GM19351 (cell line): ENCODE results near the gene PDSS1.
A peak's percentile ranks its signal among the peaks of the same experiment; 100 is the strongest.
"Not testable (repeated sequence)": the region's sequence is repeated elsewhere in the genome, so short reads cannot be mapped to it uniquely, and the experiment has no call there.

Experiments used
- ATAC-seq: cut with Tn5 transposase; IDR thresholded peaks from one replicate; pipeline ENCODE4 v1.9.1; 2021; ENCODE audit warnings: mild to moderate bottlenecking, moderate library complexity; ENCODE audit not compliant: unreplicated experiment

Gene PDSS1

DNA sequence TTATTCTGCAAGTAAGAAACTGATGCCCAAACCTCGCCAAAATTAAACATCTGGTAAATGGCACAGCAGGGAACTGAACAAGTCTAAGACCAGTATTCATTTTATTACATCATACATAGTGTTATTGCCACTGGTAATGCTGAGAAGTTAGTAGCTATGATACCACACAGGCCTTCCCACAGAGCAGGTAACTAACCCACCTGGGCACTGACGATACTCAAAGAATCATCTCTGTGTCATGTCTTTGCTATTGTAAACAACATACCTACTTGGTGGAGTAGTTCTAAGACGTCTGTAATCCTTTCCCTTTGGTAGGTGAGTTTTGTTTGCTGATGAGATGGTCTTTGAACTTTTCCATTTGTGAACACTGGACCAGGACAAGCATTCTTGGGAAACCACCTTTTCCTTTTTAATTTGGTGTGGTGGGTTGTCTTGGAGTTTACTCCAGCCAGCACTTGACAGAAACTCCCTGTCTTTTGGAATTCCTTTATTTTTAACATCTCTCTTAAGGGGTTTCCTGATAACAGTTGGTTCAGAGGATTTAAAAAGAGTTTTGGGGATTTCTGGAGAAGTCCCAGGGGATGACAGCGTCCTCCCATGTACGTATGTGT is 40.9 kb downstream of the PDSS1 start:
- no peak for ATAC-seq

GRCh38 chr10:26739071-26739631 is 41.6 kb downstream of the PDSS1 start:
- ATAC-seq = peak; percentile 33

DNA sequence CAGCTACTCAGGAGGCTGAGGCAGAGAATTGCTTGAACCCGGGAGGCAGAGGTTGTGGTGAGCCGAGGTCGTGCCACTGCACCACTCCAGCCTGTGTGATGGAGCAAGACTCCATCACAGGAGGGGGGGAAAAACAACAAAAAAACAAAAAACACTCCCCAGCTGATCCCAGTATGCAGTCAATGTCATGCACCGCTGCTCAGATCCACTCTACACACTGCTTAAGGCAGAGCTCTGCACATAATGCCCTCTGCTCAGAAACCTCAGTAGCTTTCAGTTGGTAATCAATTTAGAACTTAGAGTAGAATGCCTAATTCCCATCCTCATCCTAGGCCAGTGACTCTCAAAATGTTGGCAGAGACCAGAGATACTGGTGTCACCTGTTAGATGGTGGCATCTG is 43.9 kb downstream of the PDSS1 start:
- ATAC-seq = no peak

- ATAC-seq = no peak
Measured at GRCh38 chr10:26743091-26743490, 45.6 kb downstream of the PDSS1 start.

DNA sequence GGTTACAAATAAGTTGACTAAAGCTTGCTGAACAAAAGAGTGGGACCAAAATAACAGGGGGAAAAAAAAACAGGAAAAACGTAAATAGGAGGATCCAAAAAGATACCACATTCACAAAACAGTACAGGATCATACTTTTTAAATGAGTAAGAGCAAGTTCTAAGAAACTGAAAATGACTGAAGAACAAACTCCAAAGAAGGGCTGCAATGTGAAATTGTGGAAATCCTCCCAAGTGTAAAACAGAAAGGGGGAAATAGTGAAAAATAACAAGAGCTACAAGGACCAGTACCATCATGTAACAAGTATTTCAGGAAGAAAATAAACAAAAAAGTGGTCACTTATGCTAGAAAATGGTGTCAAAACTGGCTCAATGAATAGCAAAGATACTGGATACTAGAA is 46.3 kb downstream of the PDSS1 start:
- no peak for ATAC-seq

DNA sequence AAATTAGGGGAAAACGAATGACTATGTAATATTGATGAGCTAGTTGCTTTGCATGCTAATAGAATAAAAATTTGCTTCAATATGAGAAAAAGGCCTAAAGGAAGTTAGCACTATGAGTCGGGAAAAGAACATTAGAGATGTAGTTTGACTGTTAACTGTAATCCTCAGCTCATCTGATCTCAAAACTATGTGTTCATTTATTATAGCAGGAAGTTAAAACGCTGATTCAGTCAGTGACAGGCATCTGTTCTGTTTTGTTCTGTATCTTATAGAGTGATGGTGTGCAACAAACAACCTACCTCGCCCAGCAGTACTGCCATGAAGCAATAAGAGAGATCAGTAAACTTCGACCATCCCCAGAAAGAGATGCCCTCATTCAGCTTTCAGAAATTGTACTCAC is 48.6 kb downstream of the PDSS1 start:
- no peak for ATAC-seq

DNA sequence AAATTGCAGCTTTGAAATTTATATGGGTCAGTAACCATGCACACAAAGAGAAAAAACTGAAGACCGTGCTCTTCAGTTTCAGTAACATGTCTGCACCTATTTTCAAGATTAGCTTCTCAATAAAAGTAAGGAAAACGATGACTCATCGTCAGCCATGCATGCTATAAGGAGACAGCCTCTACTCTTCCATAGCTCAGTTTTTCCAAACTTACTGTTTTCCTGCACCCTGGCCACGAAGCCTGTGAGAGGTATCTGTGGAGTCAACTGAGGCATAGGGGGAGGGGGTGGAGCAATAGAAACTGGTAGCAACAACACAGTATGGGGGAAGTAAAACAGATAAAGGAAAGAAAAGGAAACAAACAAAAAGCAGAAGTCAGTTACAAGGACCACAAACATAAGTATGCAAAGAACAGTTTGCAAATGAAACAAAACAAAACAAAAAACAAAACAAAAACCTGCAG is 58.0 kb downstream of the PDSS1 start:
- ATAC-seq = peak; percentile 97

DNA sequence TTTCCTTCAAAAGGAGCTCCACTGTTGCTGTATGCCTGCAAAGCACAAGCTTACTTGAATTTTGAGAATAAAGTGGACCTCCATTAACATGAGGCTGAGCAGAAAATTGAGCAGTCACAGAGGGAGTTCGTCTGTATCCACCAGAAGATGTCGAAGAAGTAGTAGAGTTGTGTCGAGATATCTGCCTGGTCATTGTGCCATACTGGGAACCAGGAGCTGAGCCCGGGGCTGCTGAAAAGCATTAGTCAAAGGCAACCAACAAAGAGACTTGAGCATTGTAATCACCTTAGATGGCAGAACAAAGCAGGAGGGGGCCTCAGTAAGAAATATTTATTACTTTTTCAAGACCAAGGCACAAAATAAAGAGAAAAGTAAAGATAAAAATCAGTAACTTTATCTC is 61.5 kb downstream of the PDSS1 start:
- ATAC-seq = no peak

GRCh38 chr10:26765549-26765948 is 68.0 kb downstream of the PDSS1 start:
- ATAC-seq = no peak

GRCh38 chr10:26770069-26770468 is 72.6 kb downstream of the PDSS1 start:
- ATAC-seq = no peak

DNA sequence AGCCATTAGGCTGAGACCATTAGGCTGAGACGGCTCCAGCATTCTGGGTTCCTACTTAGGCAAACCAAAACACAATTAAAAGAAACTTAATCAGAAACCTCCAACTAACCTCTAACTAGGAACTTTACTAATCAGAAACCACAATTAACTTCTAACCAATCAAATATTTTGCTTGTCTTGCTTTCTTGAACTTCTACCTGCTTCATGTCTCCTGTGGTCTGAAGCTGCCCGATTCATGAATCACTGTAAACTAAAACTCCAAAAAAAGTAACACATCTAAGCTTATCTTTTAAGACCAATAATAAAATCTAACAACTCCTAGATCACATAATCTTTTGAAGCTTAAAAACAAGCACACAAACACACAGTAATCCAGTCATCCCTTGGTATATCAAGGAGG is 76.1 kb downstream of the PDSS1 start:
- ATAC-seq = no peak

GRCh38 chr10:26776258-26776657 is 78.8 kb downstream of the PDSS1 start:
- ATAC-seq = no peak

- no peak for ATAC-seq
Measured at GRCh38 chr10:26777686-26778085, 80.2 kb downstream of the PDSS1 start.

- no peak for ATAC-seq
Measured at GRCh38 chr10:26779176-26779860, 81.8 kb downstream of the PDSS1 start.

DNA sequence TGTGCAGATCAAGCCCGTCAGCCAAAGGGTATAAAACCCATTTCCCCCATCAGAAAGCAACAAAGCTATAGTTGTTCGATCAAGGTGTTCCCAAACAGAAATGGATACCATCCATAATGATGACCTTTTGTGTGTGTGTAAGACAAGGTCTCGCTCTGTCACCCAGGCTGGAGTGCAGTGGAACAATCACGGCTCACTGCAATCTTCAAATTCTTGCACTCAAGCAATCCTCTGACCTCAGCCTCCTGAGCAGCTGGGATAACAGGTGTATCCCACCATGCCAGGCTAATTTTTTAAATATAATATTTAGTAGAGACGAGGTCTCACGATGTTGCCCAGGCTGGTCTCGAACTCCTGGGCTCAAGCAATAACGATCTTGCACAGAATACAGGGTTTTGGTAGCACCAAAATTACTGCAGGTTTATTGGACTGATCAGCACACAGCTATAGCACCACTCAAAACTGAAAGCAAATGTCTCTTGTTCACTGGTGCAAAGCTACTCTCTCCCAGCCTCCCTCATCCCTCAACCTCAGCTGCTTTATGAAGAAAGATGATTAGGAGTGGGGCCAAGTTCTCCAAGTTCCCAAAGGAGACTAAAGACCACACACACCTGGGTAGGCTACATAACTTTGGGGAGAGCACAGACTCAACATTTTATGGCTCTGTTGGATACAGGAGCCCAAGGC is 82.7 kb downstream of the PDSS1 start:
- peak; percentile 41 for ATAC-seq

GRCh38 chr10:26780793-26781601 is 83.5 kb downstream of the PDSS1 start:
- ATAC-seq = peak; percentile 74

DNA sequence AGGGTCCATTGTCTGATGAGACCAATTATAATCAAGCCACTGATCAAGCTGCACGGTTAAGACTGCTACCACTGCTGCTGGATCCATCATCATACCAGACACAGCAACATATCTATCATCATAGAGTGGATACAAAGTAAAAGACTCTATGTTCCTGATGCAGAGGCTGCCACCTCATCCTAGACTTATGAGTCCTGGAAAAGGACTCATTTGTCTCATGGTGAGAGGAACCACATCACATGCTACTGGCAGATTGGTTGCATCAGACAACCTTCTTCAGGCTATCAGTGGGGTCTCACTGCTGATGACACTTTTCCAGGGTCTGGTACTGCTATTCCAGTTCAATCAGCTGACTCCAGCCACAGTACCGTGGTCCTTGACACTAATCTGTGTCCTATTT is 84.3 kb downstream of the PDSS1 start:
- ATAC-seq = peak; percentile 1

- ATAC-seq = no peak
Measured at GRCh38 chr10:26787362-26787761, 89.9 kb downstream of the PDSS1 start.

- not testable (repeated sequence) for ATAC-seq
Measured at GRCh38 chr10:26789779-26790178, 92.3 kb downstream of the PDSS1 start.

DNA sequence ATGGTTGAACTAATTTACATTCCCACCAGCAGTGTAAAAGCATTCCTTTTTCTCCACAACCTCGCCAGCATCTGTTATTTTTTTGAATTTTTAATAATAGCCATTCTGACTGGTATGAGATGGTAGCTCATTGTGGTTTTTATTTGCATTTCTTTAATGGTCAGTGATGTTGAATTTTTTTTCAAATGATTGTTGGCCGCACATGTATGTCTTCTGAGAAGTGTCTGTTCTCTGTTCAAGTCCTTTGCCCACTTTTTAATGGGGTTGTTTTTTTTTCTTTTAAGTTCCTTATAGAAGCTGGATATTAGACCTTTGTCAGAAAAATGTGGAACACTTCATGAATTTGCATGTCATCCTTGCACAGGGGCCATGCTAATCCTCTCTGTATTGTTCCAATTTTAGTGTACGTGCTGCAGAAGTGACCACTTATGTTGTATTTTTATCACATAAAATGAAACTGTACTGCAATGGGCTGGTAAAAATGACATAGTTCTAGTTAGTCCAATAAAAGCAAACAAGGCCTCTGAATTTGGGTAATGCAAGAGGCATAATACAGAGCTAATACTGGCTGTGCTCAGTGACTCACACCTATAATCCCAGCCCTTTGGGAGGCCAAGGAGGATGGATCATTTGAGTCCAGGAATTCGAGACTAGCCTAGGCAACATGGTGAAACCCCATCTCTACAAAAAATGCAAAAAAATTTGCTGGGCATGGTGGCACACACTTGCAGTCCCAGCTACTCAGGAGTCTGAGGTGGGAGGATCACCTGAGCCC is 92.9 kb downstream of the PDSS1 start:
- ATAC-seq = no peak
